ENCODE data around the gene SHANK3.

- TF ChIP-seq EP300 (IDR thresholded peaks at IDR 0.05; ENCODE audit: borderline replicate concordance) (no peak), EGR1 (IDR thresholded peaks at IDR 0.05) (no peak), MAX (IDR thresholded peaks at IDR 0.05) (no peak), TAF1 (IDR thresholded peaks at IDR 0.05; ENCODE audit: low read depth) (no peak), USF1 (IDR thresholded peaks at IDR 0.05) (no peak), YY1 (IDR thresholded peaks at IDR 0.05; ENCODE audit: low read depth) (no peak), CREB1 (IDR thresholded peaks at IDR 0.05; ENCODE audit: low read depth) (no peak), FOXM1 (IDR thresholded peaks at IDR 0.05; ENCODE audit: borderline replicate concordance, low read depth) (no peak), ZBTB7A (IDR thresholded peaks at IDR 0.05; ENCODE audit: low read depth) (no peak), NFIC (IDR thresholded peaks at IDR 0.05) (no peak), RAD21 (IDR thresholded peaks at IDR 0.05; ENCODE audit: low read depth) (no peak), TEAD4 (IDR thresholded peaks at IDR 0.05) (no peak)
Observed at GRCh38 chr22:50720301-50721256, 48.0 kb downstream of the SHANK3 start.

Data from Ishikawa (cell line).